K562 (cell line): Measurements from ENCODE around the gene ZNHIT1. TPM values are rescaled to one million over a fixed set of nuclear protein-coding genes. Genes with fewer than 3 reads are reported as not detected.
A peak's percentile ranks its signal among the peaks of the same experiment; 100 is the strongest.

ENCODE experiments used
- CHD7 ChIP-seq: fragments of 200-600 bp; sonication (generic); IDR thresholded peaks from one replicate; pipeline ENCODE4 v1.6.1; 2012; ENCODE audit warnings: mild to moderate bottlenecking, low read depth, low read length, inconsistent platforms
- COPS2 ChIP-seq: fragments of 450-650 bp; conservative IDR thresholded peaks from 2 replicates; pipeline ENCODE4 v1.6.1; 2016; ENCODE audit warnings: mild to moderate bottlenecking, moderate library complexity
- EP400 ChIP-seq: fragments of 450-650 bp; IDR thresholded peaks from 2 replicates; pipeline ENCODE4 v1.6.1; 2017; ENCODE audit warnings: antibody characterized with exemption, mild to moderate bottlenecking, moderate library complexity
- FOXO4 ChIP-seq: fragments of 450-650 bp; formaldehyde crosslinking; IDR thresholded peaks from 2 replicates; pipeline ENCODE4 v1.4.0; 2020; ENCODE audit warnings: mild to moderate bottlenecking, moderate library complexity
- HCFC1 ChIP-seq: IDR thresholded peaks from 2 replicates; pipeline ENCODE4 v1.6.1; 2012; ENCODE audit warnings: low read depth, low read length, improper control_type of control experiment
- KHSRP ChIP-seq: fragments of 450-650 bp; IDR thresholded peaks from 2 replicates; pipeline ENCODE4 v1.6.1; 2017
- KLF16 ChIP-seq: IDR thresholded peaks from 2 replicates; pipeline ENCODE4 v1.6.1; 2016; ENCODE audit warnings: antibody characterized with exemption
- KLF6 ChIP-seq: fragments of 250-450 bp; sonication (Bioruptor Pico); IDR thresholded peaks from 2 replicates; pipeline ENCODE4 v1.4.0; 2020; ENCODE audit warnings: mild to moderate bottlenecking, moderate library complexity, borderline replicate concordance
- NR3C1 ChIP-seq: sonication (generic); formaldehyde crosslinking; IDR thresholded peaks from 2 replicates; pipeline ENCODE4 v1.8.1; 2022; ENCODE audit warnings: missing genetic modification reagents
- SLC30A9 ChIP-seq: fragments of 250-450 bp; sonication (Bioruptor Pico); IDR thresholded peaks from 2 replicates; pipeline ENCODE4 v1.8.0; 2022; ENCODE audit warnings: mild to moderate bottlenecking, moderate library complexity
- SPI1 ChIP-seq: IDR thresholded peaks from 2 replicates; pipeline ENCODE4 v1.6.1; 2011; ENCODE audit warnings: low read depth, low read length, control low read depth, borderline replicate concordance
- TBP ChIP-seq: optimal IDR thresholded peaks from 2 replicates; pipeline ENCODE3; 2011; ENCODE audit warnings: low read depth, low read length, improper control_type of control experiment
- TEAD2 ChIP-seq: fragments of 450-650 bp; IDR thresholded peaks from 2 replicates; pipeline ENCODE4 v1.6.1; 2016; ENCODE audit warnings: missing genetic modification characterization, control low read depth, missing compliant biosample characterization
- TRIM24 ChIP-seq, 2 experiments: fragments of 450-650 bp; IDR thresholded peaks; 2 replicates each; pipeline ENCODE4 v1.6.1; 2016
- ZNF263 ChIP-seq: sonication (generic); formaldehyde crosslinking; IDR thresholded peaks from 2 replicates; pipeline ENCODE4 v1.8.0; 2022; ENCODE audit warnings: mild to moderate bottlenecking, missing genetic modification reagents, borderline replicate concordance
- ZNF316 ChIP-seq: fragments of 450-650 bp; IDR thresholded peaks from 2 replicates; pipeline ENCODE4 v1.6.1; 2016
- ZNF384 ChIP-seq: IDR thresholded peaks from 2 replicates; pipeline ENCODE4 v1.6.1; 2012; ENCODE audit warnings: low read depth, low read length, improper control_type of control experiment
- polyA plus RNA-seq, 8 experiments: library from polyadenylated mRNA; depleted of rRNA in 4 of 8; stranded (reverse) in 5 of 8; unstranded in 3 of 8; fragments of >200 nt; fragmentation: Nextera tagmentation in 2 of 8; fragmentation: Illumina TruSeq in 1 of 8; extraction: Ambion mirVana in 2 of 8; extraction: Trizol in 1 of 8; gene quantifications; 2 replicates each; pipeline versions ENCODE4 v1.2.1 to v1.2.3, GENCODE V29; 2011 to 2014; ENCODE audit warnings: inconsistent platforms in 1 of 8, missing spikeins in 1 of 8
- total RNA-seq, 7 experiments: library from RNA; depleted of rRNA in 6 of 7; stranded (reverse); fragments of >200 nt in 6 of 7; fragmentation: Illumina TruSeq in 2 of 7; extraction: Trizol in 2 of 7; gene quantifications; 2 replicates each; pipeline versions ENCODE4 v1.2.1 to v1.2.3, GENCODE V29; 2011 to 2021; ENCODE audit warnings: low replicate concordance in 1 of 7

The ZNHIT1 gene
- total and polyA plus RNA-seq, 9 of the 15 experiments (the other 6 are each of a cell fraction or from before 2014, with no cell fraction given): 6.4 to 162 (median 70.1) TPM

- no peak for TF ChIP-seq CHD7
- TF ChIP-seq ZNF263 (CRISPR knock-in tag): no peak
- TF ChIP-seq ZNF316: no peak
- TF ChIP-seq KHSRP: no peak
- peak; percentile 19; the same call in 1 of the 2 replicates for TF ChIP-seq SPI1
- TF ChIP-seq NR3C1: no peak
- 0 out of 2 replicates have a peak, but pooled peaks have one; percentile 10 for TF ChIP-seq ZNF384
- no peak for TF ChIP-seq TRIM24 (IDR thresholded peaks at IDR 0.05)
- no peak for TF ChIP-seq TBP
- no peak for TF ChIP-seq KLF6 (CRISPR knock-in tag)
- no peak for TF ChIP-seq FOXO4
- no peak for TF ChIP-seq HCFC1
- TF ChIP-seq EP400: no peak
- no peak for TF ChIP-seq TEAD2 (tag)
- no peak for TF ChIP-seq COPS2
- TF ChIP-seq KLF16: no peak
- no peak for TF ChIP-seq SLC30A9 (CRISPR knock-in tag)
Observed at GRCh38 chr7:101200862-101201599, 16.9 kb upstream of the ZNHIT1 start, which contains the start of gene MOGAT3 (continued).
